ENCODE measurements around the gene ENTREP3.

ENTREP3 gene

DNA sequence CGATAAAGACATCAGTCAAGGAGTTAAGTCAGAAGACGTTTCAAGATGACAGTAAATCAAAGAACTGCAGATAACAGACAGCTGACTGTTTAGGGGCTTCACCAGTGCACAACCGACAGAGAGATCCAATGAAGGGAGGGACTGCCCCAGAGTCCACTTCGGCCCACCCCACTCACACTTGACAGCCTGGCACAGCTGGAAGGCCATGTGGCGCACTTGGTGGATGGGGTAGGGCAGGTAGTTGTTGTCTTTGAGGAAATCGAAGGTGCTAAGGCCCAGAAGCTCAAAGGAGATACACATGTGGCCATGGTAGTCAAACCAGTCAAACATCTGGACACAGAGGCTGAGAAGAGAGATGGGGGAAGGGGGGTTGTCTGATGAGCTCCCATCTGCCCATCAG is 11.3 kb upstream of the ENTREP3 start:
- TF ChIP-seq, protein P1, sequence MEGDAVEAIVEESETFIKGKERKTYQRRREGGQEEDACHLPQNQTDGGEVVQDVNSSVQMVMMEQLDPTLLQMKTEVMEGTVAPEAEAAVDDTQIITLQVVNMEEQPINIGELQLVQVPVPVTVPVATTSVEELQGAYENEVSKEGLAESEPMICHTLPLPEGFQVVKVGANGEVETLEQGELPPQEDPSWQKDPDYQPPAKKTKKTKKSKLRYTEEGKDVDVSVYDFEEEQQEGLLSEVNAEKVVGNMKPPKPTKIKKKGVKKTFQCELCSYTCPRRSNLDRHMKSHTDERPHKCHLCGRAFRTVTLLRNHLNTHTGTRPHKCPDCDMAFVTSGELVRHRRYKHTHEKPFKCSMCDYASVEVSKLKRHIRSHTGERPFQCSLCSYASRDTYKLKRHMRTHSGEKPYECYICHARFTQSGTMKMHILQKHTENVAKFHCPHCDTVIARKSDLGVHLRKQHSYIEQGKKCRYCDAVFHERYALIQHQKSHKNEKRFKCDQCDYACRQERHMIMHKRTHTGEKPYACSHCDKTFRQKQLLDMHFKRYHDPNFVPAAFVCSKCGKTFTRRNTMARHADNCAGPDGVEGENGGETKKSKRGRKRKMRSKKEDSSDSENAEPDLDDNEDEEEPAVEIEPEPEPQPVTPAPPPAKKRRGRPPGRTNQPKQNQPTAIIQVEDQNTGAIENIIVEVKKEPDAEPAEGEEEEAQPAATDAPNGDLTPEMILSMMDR (conservative IDR thresholded peaks at IDR 0.05) = no peak
- no peak overlapping the region for H3K27ac ChIP-seq

DNA sequence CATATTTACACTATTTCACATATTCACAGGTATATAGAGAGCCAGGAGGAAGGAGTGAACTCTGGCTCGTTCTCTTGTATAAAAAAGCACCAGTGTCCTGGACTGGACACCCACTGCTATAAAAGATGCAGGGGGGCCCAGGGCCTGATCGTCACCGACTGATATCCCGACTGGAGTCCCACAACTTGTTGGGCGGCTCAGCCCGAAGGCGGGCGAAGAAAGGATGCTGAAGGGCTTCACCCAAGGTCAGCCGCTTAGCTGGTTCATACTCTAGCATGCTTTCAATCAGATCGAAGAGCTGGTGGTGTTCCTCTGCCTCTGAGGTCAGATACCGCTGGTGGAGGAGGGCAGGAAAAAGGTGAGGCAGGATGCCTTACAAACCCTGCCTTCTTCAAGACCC is 7.8 kb upstream of the ENTREP3 start:
- peak overlapping the region; percentile 81 for H3K27ac ChIP-seq
- TF ChIP-seq, protein P1 (conservative IDR thresholded peaks at IDR 0.05) = no peak

DNA sequence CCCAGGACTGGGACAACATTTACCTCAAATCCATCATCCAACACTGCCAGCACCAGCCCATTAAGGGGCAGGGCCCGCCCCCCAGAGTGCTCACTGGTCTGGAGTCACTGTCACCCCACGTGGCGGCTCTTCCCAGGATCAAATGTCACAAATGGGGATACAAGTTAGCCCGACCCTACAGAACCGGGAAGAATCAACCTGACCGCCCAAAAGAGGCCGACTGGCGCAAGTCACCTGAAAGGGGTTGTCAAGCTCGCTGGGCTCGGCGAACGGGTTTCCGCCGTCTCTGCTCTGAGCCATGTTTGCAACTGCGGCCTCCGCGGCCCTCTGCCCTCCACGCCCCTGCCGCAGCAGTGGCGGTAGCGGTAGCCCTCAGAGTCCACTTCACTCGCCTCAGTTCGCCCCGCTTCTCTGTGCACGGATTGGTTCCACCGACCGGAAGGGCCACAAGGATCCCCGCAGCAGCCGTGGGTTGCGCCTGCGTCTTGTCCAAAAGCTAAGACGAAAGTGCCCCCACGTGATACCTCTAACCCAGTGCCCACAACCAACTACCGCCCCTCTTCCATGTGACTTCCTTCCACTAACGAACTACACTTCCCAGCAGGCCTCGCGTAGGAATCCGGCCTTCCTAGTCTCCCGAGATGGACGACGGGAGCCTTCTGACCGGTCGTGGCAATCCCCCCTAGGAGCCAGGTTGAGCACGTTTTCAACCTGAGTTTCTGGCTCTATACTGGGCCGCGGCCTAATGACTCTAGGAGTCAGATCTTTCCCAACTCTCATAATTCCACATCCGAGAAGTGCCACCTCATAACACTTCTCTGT is 6.8 kb upstream of the ENTREP3 start, which contains the start of gene SCAMP3:
Gene SCAMP3 (minus strand): TSS at position 509 of the 822 bp plus-strand sequence. CDS start 209 bp downstream, at position 300.
- TF ChIP-seq, protein P1 (conservative IDR thresholded peaks at IDR 0.05) = no peak
- H3K27ac ChIP-seq = peak within 1 kb of the TSS; percentile 81

DNA sequence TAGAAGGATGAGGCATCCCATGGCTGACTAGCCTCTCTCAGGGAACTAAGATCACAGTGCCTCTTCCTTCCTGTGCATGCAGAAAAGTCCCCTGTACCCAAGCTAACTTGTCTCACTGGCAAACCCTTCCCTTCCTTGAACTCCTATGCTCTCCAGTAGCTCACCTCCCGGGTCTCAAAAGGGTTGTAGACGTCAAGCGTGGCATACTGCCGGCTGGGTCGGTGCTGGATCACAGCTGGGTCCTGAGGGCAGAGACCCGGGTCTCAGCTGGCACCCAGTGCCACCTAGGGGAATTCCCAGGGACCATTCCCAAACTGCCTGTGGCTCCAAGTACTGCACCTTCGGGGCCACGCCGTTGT is 6.2 kb upstream of the ENTREP3 start:
- H3K27ac ChIP-seq = peak overlapping the region; percentile 81
- TF ChIP-seq, protein P1 (conservative IDR thresholded peaks at IDR 0.05) = peak; percentile 30

DNA sequence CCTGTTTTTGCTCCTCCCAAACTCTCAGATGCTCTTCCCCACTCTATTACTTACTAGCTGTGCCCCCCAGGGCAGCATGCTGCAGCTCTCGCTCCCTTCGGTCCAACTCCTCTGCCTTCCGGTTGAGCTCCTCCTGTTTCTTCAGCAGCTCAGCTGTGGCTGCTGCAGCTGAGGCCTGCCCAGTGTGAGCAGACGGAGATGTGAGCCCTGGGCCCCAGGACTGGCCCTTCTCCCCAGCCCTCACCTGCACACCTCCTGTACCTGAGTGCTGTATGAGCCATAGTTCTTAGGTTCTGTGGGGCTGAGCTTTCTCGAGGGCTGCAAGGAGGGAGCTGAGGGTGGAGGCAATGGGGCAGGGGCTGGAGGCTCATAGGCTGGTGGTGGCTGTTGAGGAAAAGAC is 5.0 kb upstream of the ENTREP3 start:
- TF ChIP-seq, protein P1 (conservative IDR thresholded peaks at IDR 0.05) = no peak
- H3K27ac ChIP-seq = peak overlapping the region; percentile 81; the same call in 1 of the 2 replicates

DNA sequence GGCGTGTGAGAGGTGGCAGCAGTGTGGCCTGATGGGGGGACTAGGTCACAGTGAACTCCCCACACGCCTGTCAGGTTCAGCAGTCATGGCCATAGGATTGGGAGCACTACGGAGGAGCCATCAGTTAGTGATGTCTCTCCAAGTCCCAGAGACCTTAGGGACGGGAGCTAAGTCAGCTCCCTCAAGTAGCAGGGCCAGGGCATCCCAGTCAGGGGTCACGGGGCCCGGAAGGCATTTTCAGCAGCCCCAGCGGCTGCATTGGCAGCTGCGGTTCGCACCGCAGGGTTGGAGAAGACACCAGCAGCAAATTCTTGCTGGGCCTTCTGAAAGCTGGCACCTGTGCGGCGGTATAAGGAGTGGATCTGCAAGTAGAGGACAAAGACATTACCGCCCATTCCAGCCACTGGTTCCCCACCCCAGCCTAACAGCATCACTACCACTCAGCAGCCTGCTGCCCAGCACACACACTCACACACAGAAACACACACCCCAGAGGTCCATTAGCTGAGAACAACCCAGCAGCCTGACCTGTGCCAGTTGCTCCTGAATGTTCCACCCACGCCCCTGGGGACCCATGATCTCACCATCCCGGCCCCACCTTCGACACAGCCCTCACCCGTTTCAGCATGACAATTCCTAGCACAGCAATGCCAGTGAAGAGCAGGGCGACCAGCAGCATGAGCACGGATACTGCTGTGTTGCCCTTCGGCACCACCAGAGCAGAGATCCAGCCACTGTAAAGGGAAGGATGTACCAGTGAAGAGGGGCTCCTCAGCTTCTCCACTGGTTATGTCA is 972 bp upstream of the ENTREP3 start:
- H3K27ac ChIP-seq = peak overlapping the region; percentile 87
- TF ChIP-seq, protein P1 (conservative IDR thresholded peaks at IDR 0.05) = no peak

DNA sequence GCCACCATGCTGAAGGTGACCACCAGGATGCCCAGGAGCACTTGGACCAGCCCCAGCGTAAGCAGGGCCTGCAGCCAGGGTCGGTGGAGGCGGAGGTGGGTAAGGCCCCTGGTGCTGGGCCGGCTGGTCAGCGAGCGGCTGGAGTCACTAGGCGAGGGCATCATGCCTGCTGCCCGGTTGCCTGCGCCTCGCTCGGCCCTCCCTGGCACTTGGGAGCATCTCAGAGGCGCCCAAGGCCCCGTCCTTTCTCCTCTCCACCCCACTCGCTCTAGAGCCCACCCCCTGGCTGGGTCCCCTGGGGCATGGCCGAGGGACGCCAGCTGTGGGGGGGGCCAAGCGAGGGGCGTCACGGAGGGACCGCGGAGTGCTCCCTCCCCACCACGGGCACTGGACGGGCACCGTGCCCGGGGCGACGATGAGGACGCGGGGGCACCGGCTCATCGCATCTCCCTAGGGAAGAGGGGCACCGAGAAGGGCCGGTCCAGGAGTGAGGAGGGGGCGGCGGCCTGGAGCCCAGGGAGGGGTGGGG is 505 bp downstream of the ENTREP3 start:
- H3K27ac ChIP-seq = peak overlapping the region; percentile 87
- TF ChIP-seq, protein P1 (conservative IDR thresholded peaks at IDR 0.05) = no peak

Data from VCaP (cell line).